ENCODE data around the gene CD38.

CD38 gene

DNA sequence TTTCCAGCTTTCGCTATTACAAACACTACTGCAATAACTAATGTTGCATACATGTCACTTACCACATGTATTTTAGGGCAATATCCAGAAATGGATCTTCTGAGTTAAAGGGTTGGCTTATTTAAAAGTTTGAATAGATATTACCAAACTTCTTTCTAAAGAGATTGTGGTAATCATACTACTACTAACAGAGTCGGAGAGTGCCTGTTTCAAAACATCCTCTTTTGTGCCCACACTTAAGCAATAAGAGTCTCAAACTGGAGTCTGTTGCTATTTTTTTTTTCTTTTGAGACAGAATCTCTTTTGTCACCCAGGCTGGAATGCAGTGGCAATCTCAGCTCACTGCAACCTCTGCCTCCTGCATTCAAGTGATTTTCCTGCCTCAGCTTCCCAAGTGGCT is 124.6 kb downstream of the CD38 start:
- DNase-seq (ENCODE audit: low read depth), result no peak
- H3K4me3 ChIP-seq (ENCODE audit: low read length), result no peak overlapping the region
- TF ChIP-seq CTCF (IDR thresholded peaks at IDR 0.05; ENCODE audit: insufficient read depth, low read depth, low read length, missing control alignments), result no peak
